Central memory CD8-positive, alpha-beta T cell (primary cell): ENCODE measurements around the gene TTLL3.
A peak's percentile ranks its signal among the peaks of the same experiment; 100 is the strongest.

Experiments used
- ATAC-seq: fragments of 150-1000 bp; cut with Tn5 transposase; replicated peaks from 2 replicates; pipeline ENCODE4 v1.10.0; 2022; ENCODE audit warnings: mild to moderate bottlenecking, moderate FRiP score, moderate number of reproducible peaks; ENCODE audit not compliant: poor library complexity, severe bottlenecking; ENCODE audit errors: extremely low read depth
- DNase-seq, 2 donors: peaks; one replicate each; pipeline ENCODE4 v3.0.0; 2021; ENCODE audit warnings: low spot score in 2 of 2
- H3K27ac Mint-ChIP-seq: one replicate; pipeline ENCODE4 v1.8.0; 2022; ENCODE audit warnings: low read depth, mild to moderate bottlenecking, moderate library complexity, mixed read lengths
- H3K27me3 Mint-ChIP-seq: one replicate; pipeline ENCODE4 v1.8.0; 2022; ENCODE audit warnings: mixed read lengths
- H3K36me3 Mint-ChIP-seq: one replicate; pipeline ENCODE4 v1.8.0; 2022; ENCODE audit warnings: mild to moderate bottlenecking, moderate library complexity, mixed read lengths; ENCODE audit not compliant: insufficient read depth
- H3K4me1 Mint-ChIP-seq: one replicate; pipeline ENCODE4 v1.8.0; 2022; ENCODE audit warnings: mixed read lengths
- H3K4me3 Mint-ChIP-seq: one replicate; pipeline ENCODE4 v1.8.0; 2022; ENCODE audit warnings: mild to moderate bottlenecking, moderate library complexity, mixed read lengths
- H3K9me3 Mint-ChIP-seq: one replicate; pipeline ENCODE4 v1.8.0; 2022; ENCODE audit warnings: mixed read lengths

TTLL3 gene

GRCh38 chr3:9800529-9800928, 9.5 kb upstream of the TTLL3 start:
- no peaks in the 10 kb centered on the region for H3K9me3 Mint-ChIP-seq
- H3K27ac Mint-ChIP-seq = no peak overlapping the region
- ATAC-seq (no peak), DNase-seq (no peak)
- H3K4me3 Mint-ChIP-seq = no peak overlapping the region
- peaks cover 42% of the 10 kb centered on the region for H3K4me1 Mint-ChIP-seq
- no peaks in the 10 kb centered on the region for H3K27me3 Mint-ChIP-seq
- peaks cover 83% of the 10 kb centered on the region for H3K36me3 Mint-ChIP-seq

- Mint-ChIP-seq H3K27me3 (no peaks in the 10 kb centered on the region), H3K36me3 (peaks cover 75% of the 10 kb centered on the region), H3K27ac (no peak overlapping the region), H3K9me3 (no peaks in the 10 kb centered on the region), H3K4me3 (no peak overlapping the region), H3K4me1 (peaks cover 30% of the 10 kb centered on the region)
- no peak for DNase-seq
- ATAC-seq = no peak
Measured at GRCh38 chr3:9803494-9803893, 6.6 kb upstream of the TTLL3 start.

GRCh38 chr3:9804996-9805395, 5.1 kb upstream of the TTLL3 start:
- Mint-ChIP-seq H3K4me3 (no peak overlapping the region), H3K4me1 (peaks cover 42% of the 10 kb centered on the region), H3K27me3 (no peaks in the 10 kb centered on the region), H3K36me3 (peaks cover 65% of the 10 kb centered on the region), H3K27ac (no peak overlapping the region), H3K9me3 (no peaks in the 10 kb centered on the region)
- no peak for ATAC-seq
- DNase-seq = no peak

GRCh38 chr3:9806137-9806536, 3.9 kb upstream of the TTLL3 start:
- Mint-ChIP-seq H3K9me3 (no peaks in the 10 kb centered on the region), H3K27me3 (no peaks in the 10 kb centered on the region), H3K27ac (no peak overlapping the region), H3K4me1 (peaks cover 49% of the 10 kb centered on the region), H3K36me3 (peaks cover 58% of the 10 kb centered on the region), H3K4me3 (no peak overlapping the region)
- DNase-seq (no peak), ATAC-seq (no peak)

- H3K27me3 Mint-ChIP-seq = no peaks in the 10 kb centered on the region
- no peaks in the 10 kb centered on the region for H3K9me3 Mint-ChIP-seq
- no peak overlapping the region for H3K4me3 Mint-ChIP-seq
- no peak for ATAC-seq
- DNase-seq = no peak
- H3K4me1 Mint-ChIP-seq = peaks cover 57% of the 10 kb centered on the region
- H3K36me3 Mint-ChIP-seq = peaks cover 50% of the 10 kb centered on the region
- peak overlapping the region; percentile 19 for H3K27ac Mint-ChIP-seq
Measured at GRCh38 chr3:9806688-9807589, 3.1 kb upstream of the TTLL3 start.

GRCh38 chr3:9807981-9808344, 2.1 kb upstream of the TTLL3 start:
- H3K4me1 Mint-ChIP-seq = peaks cover 56% of the 10 kb centered on the region
- no peak for ATAC-seq
- peaks cover 43% of the 10 kb centered on the region for H3K36me3 Mint-ChIP-seq
- H3K4me3 Mint-ChIP-seq = peak overlapping the region; percentile 73
- peak overlapping the region; percentile 98 for H3K27ac Mint-ChIP-seq
- DNase-seq = no peak
- H3K27me3 Mint-ChIP-seq = no peaks in the 10 kb centered on the region
- no peaks in the 10 kb centered on the region for H3K9me3 Mint-ChIP-seq

- Mint-ChIP-seq H3K4me3 (peak overlapping the region; percentile 73), H3K27ac (peak overlapping the region; percentile 98), H3K9me3 (no peaks in the 10 kb centered on the region), H3K4me1 (peaks cover 51% of the 10 kb centered on the region), H3K36me3 (peaks cover 40% of the 10 kb centered on the region), H3K27me3 (no peaks in the 10 kb centered on the region)
- ATAC-seq = peak; percentile 76
- DNase-seq = peak in 1 of 2 donors; percentile 28
Measured at GRCh38 chr3:9808345-9809037, 1.6 kb upstream of the TTLL3 start.

GRCh38 chr3:9809239-9809614, 835 bp upstream of the TTLL3 start:
- peak overlapping the region; percentile 98 for H3K27ac Mint-ChIP-seq
- no peaks in the 10 kb centered on the region for H3K9me3 Mint-ChIP-seq
- H3K4me3 Mint-ChIP-seq = peak overlapping the region; percentile 73
- H3K27me3 Mint-ChIP-seq = no peaks in the 10 kb centered on the region
- ATAC-seq (no peak), DNase-seq (no peak)
- peaks cover 43% of the 10 kb centered on the region for H3K4me1 Mint-ChIP-seq
- H3K36me3 Mint-ChIP-seq = peaks cover 33% of the 10 kb centered on the region

GRCh38 chr3:9810433-9810770, 340 bp downstream of the TTLL3 start:
- peaks cover 28% of the 10 kb centered on the region for H3K36me3 Mint-ChIP-seq
- DNase-seq (no peak), ATAC-seq (no peak)
- peak overlapping the region; percentile 93 for H3K27ac Mint-ChIP-seq
- H3K4me3 Mint-ChIP-seq = peak overlapping the region; percentile 73
- H3K9me3 Mint-ChIP-seq = no peaks in the 10 kb centered on the region
- peaks cover 38% of the 10 kb centered on the region for H3K4me1 Mint-ChIP-seq
- H3K27me3 Mint-ChIP-seq = no peaks in the 10 kb centered on the region

GRCh38 chr3:9810846-9811245, 784 bp downstream of the TTLL3 start:
- Mint-ChIP-seq H3K4me1 (peaks cover 38% of the 10 kb centered on the region), H3K4me3 (peak overlapping the region; percentile 73), H3K27ac (peak overlapping the region; percentile 93), H3K36me3 (peaks cover 24% of the 10 kb centered on the region), H3K27me3 (no peaks in the 10 kb centered on the region), H3K9me3 (no peaks in the 10 kb centered on the region)
- no peak for ATAC-seq
- no peak for DNase-seq

GRCh38 chr3:9812870-9813483, 2.9 kb downstream of the TTLL3 start:
- H3K4me1 Mint-ChIP-seq = peaks cover 33% of the 10 kb centered on the region
- H3K27me3 Mint-ChIP-seq = no peaks in the 10 kb centered on the region
- no peak for DNase-seq
- H3K36me3 Mint-ChIP-seq = peaks cover 15% of the 10 kb centered on the region
- ATAC-seq = no peak
- no peak overlapping the region for H3K4me3 Mint-ChIP-seq
- H3K27ac Mint-ChIP-seq = peak overlapping the region; percentile 6
- H3K9me3 Mint-ChIP-seq = no peaks in the 10 kb centered on the region

GRCh38 chr3:9815986-9816385, 5.9 kb downstream of the TTLL3 start:
- Mint-ChIP-seq H3K27me3 (no peaks in the 10 kb centered on the region), H3K9me3 (no peaks in the 10 kb centered on the region), H3K27ac (no peak overlapping the region), H3K4me3 (no peak overlapping the region), H3K4me1 (peaks cover 10% of the 10 kb centered on the region), H3K36me3 (peaks cover 9% of the 10 kb centered on the region)
- ATAC-seq (no peak), DNase-seq (no peak)

- ATAC-seq (no peak), DNase-seq (no peak)
- no peak overlapping the region for H3K4me3 Mint-ChIP-seq
- H3K27ac Mint-ChIP-seq = no peak overlapping the region
- no peaks in the 10 kb centered on the region for H3K27me3 Mint-ChIP-seq
- H3K9me3 Mint-ChIP-seq = no peaks in the 10 kb centered on the region
- H3K36me3 Mint-ChIP-seq = peaks cover 13% of the 10 kb centered on the region
- H3K4me1 Mint-ChIP-seq = no peaks in the 10 kb centered on the region
Measured at GRCh38 chr3:9817436-9817835, 7.4 kb downstream of the TTLL3 start.
